Trophoblast cell (in vitro differentiated cells and primary cell): Measurements from ENCODE around the gene CAVIN3.

Experiments
- DNase-seq, 2 donors: peaks; one replicate each; pipeline ENCODE4 v3.0.0-alpha.2; 2016
- H2AFZ ChIP-seq: 2 replicates; pipeline ENCODE4 v1.6.1; 2013; ENCODE audit warnings: low read length, moderate library complexity, mild to moderate bottlenecking; ENCODE audit not compliant: insufficient read depth, poor library complexity
- H2AK5ac ChIP-seq: 2 replicates; pipeline ENCODE4 v1.6.1; 2013; ENCODE audit warnings: mild to moderate bottlenecking, low read length
- H2BK120ac ChIP-seq: 2 replicates; pipeline ENCODE4 v1.6.1; 2013; ENCODE audit warnings: low read length, mild to moderate bottlenecking, moderate library complexity; ENCODE audit not compliant: insufficient read depth, poor library complexity
- H2BK12ac ChIP-seq: 2 replicates; pipeline ENCODE4 v1.6.1; 2013; ENCODE audit warnings: mild to moderate bottlenecking, low read length, moderate library complexity
- H2BK5ac ChIP-seq: 2 replicates; pipeline ENCODE4 v1.6.1; 2013; ENCODE audit warnings: low read length, low read depth, moderate library complexity, mild to moderate bottlenecking; ENCODE audit not compliant: poor library complexity
- H3K14ac ChIP-seq: 2 replicates; pipeline ENCODE4 v1.6.1; 2013; ENCODE audit warnings: mild to moderate bottlenecking, low read length
- H3K18ac ChIP-seq: 2 replicates; pipeline ENCODE4 v1.6.1; 2013; ENCODE audit warnings: mild to moderate bottlenecking, low read length
- H3K23ac ChIP-seq: 2 replicates; pipeline ENCODE4 v1.6.1; 2013; ENCODE audit warnings: low read length
- H3K27ac ChIP-seq: 2 replicates; pipeline ENCODE4 v1.5.1; 2013; ENCODE audit warnings: low read depth, mild to moderate bottlenecking, inconsistent platforms, low read length, moderate library complexity
- H3K27me3 ChIP-seq: 2 replicates; pipeline ENCODE4 v1.6.1; 2013; ENCODE audit warnings: inconsistent platforms, mild to moderate bottlenecking, low read length, moderate library complexity; ENCODE audit not compliant: insufficient read depth
- H3K36me3 ChIP-seq, 2 experiments: 1 replicate in 1 of 2; 2 replicates in 1 of 2; pipeline ENCODE4 v1.6.1; 2013; ENCODE audit warnings: low read length in 2 of 2, mild to moderate bottlenecking in 2 of 2, moderate library complexity in 1 of 2; ENCODE audit not compliant: insufficient read depth in 2 of 2, control insufficient read depth in 1 of 2
- H3K4ac ChIP-seq: 2 replicates; pipeline ENCODE4 v1.6.1; 2013; ENCODE audit warnings: low read depth, mild to moderate bottlenecking, low read length, moderate library complexity
- H3K4me1 ChIP-seq, 2 experiments: 1 replicate in 1 of 2; 2 replicates in 1 of 2; pipeline ENCODE4 v1.6.1; 2013; ENCODE audit warnings: low read length in 2 of 2, mild to moderate bottlenecking in 2 of 2, moderate library complexity in 1 of 2; ENCODE audit not compliant: insufficient read depth in 2 of 2, control insufficient read depth in 1 of 2
- H3K4me2 ChIP-seq: 2 replicates; pipeline ENCODE4 v1.6.1; 2013; ENCODE audit warnings: inconsistent platforms, mild to moderate bottlenecking, low read length, moderate library complexity
- H3K4me3 ChIP-seq: 2 replicates; pipeline ENCODE4 v1.5.1; 2013; ENCODE audit warnings: mild to moderate bottlenecking, low read depth, low read length, inconsistent platforms
- H3K79me1 ChIP-seq: one replicate; pipeline ENCODE4 v1.6.1; 2013; ENCODE audit warnings: low read length
- H3K79me2 ChIP-seq: 2 replicates; pipeline ENCODE4 v1.6.1; 2013; ENCODE audit warnings: low read length, mild to moderate bottlenecking; ENCODE audit not compliant: control insufficient read depth, insufficient read depth, poor library complexity
- H3K9ac ChIP-seq: 2 replicates; pipeline ENCODE4 v1.6.1; 2013; ENCODE audit warnings: mild to moderate bottlenecking, low read length
- H3K9me3 ChIP-seq: 2 replicates; pipeline ENCODE4 v1.6.1; 2013; ENCODE audit warnings: low read depth, mild to moderate bottlenecking, control low read depth, inconsistent platforms, low read length; ENCODE audit not compliant: insufficient read depth
- H4K12ac ChIP-seq: 2 replicates; pipeline ENCODE4 v1.6.1; 2013; ENCODE audit warnings: low read depth, mild to moderate bottlenecking, low read length, moderate library complexity
- H4K8ac ChIP-seq: 2 replicates; pipeline ENCODE4 v1.6.1; 2013; ENCODE audit warnings: low read depth, mild to moderate bottlenecking, low read length, moderate library complexity
- H4K91ac ChIP-seq: one replicate; pipeline ENCODE4 v1.6.1; 2013; ENCODE audit warnings: low read depth, mild to moderate bottlenecking, low read length, moderate library complexity
- WGBS: extraction: QIAGEN DNeasy Blood & Tissue Kit; methylation state at CpG from one replicate; pipeline ENCODE4 v1.1.7; 2013; ENCODE audit warnings: missing lambda C conversion rate; ENCODE audit not compliant: insufficient read length, insufficient coverage; ENCODE audit errors: extremely low coverage; 5-methylcytosine and 5-hydroxymethylcytosine counted together

Gene CAVIN3

DNA sequence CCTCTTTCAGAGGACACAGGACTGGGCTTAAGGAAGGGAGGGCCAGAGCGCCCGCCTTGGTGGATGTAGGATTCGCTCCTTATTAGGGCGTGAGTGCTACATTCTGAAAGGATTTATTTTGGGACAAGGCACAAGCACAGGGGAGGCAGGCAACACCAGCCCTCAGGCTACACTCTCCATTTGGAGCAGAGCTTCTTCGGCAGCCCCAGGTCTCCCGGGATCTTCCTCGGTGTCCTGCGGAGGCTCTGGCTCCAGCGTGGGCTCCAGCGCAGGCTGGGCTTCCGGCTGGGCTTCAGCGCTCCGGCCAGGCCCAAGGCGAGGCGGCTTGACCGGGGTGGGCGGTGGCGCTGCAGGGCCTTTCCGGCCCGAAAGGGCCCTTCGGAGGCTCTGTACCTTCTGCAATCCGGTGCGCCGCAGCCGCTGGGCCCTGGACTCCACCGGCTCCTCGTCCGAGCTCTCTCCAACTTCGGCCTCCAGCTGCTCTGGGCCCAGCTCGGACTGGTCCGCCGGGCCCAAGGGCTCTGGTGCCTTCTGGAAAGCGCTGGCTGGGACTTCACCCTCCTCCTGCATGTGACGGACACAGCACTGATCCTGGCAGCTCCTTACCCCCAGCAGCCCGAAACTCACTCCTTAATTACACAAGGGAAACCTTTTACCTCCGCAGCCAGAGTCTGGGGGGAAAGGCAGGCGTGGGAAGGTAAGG, 1.1 kb downstream of the CAVIN3 start:
- Histone ChIP-seq H3K18ac (peak overlapping the region; percentile 81), H3K9me3 (no peaks in the 10 kb centered on the region), H3K79me1 (peaks cover 17% of the 10 kb centered on the region), H3K23ac (no peak overlapping the region), H2AK5ac (peak overlapping the region; percentile 16), H2BK120ac (peak overlapping the region; percentile 48), H3K4me3 (peak overlapping the region; percentile 80), H3K27ac (peak overlapping the region; percentile 68), H4K12ac (peak overlapping the region; percentile 50), H3K79me2 (peaks cover 11% of the 10 kb centered on the region), H3K9ac (peak overlapping the region; percentile 34), H3K4me1 (peaks cover 10 to 19% of the 10 kb centered on the region in 2 experiments), H2AFZ (peak overlapping the region; percentile 21), H3K4me2 (peak overlapping the region; percentile 83), H4K91ac (peak overlapping the region; percentile 93), H3K27me3 (no peaks in the 10 kb centered on the region), H4K8ac (peak overlapping the region; percentile 89), H3K36me3 (no peaks in the 10 kb centered on the region), H2BK5ac (peak overlapping the region; percentile 35), H2BK12ac (no peak overlapping the region), H3K14ac (peak overlapping the region; percentile 71), H3K4ac (peak overlapping the region; percentile 11)
- WGBS = no CpG with 5 or more reads among the region's 37 CpGs
- peak; percentile 7 to 35 for DNase-seq

DNA sequence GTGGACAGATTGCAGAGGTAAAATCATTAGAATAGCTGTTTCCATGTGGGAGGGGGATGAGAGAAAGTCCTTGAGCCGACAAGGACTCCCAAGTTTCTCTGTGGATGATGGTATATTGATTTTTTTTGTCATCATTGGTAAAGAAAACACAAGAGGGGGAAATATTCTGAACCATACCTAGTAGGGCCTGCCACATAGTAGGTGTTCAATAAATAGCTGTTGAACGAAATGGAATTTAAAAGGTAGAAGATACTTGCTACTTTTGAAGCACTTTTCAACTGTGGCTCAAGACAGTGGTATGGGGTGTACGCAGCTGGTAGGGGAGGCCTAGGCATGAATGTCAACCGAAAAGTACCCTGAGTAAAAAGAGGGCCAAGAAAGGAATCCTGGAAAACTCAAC, 2.1 kb downstream of the CAVIN3 start:
- Histone ChIP-seq H2BK5ac (no peak overlapping the region), H2AFZ (no peak overlapping the region), H3K4me1 (peaks cover 10 to 19% of the 10 kb centered on the region in 2 experiments), H3K14ac (no peak overlapping the region), H3K79me2 (peaks cover 11% of the 10 kb centered on the region), H3K27me3 (no peaks in the 10 kb centered on the region), H3K79me1 (peaks cover 17% of the 10 kb centered on the region), H2BK12ac (no peak overlapping the region), H2BK120ac (no peak overlapping the region), H3K23ac (no peak overlapping the region), H3K36me3 (no peaks in the 10 kb centered on the region), H4K8ac (no peak overlapping the region), H4K12ac (no peak overlapping the region), H3K18ac (no peak overlapping the region), H3K9me3 (no peaks in the 10 kb centered on the region), H3K9ac (no peak overlapping the region), H3K27ac (no peak overlapping the region), H4K91ac (no peak overlapping the region), H3K4me2 (no peak overlapping the region), H3K4ac (no peak overlapping the region), H2AK5ac (no peak overlapping the region), H3K4me3 (no peak overlapping the region)
- DNase-seq = no peak
- WGBS = no CpG with 5 or more reads among the region's 4 CpGs

DNA sequence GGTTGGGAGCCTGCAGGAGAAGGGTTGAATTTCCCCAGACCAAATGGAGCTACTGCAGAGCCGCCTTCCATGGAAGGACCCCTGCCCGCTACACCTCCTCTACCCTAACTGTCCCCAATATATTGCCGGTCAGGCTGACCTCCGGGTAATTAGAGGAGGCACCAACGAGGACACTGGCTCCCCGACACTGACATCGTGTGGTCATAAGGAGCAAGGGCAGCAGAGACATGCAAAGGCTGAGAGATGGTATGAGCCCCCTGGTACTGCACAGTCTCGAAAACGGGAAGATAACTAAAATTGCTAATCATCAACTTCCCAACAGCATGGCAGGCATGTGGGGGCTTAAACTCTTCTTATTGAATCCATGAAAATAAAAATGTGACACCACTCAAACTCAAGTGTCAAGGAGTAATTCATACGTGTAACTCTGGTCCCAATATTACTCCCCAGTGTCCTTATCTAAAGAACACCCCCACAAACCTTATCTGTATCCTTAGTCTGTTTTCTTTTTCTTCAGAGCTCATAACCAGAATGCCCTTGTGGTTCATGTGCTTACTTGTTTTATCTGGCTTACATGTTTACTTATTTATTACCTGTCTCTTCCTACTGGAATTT, 4.4 kb downstream of the CAVIN3 start:
- H3K4ac ChIP-seq = no peak overlapping the region
- H3K14ac ChIP-seq = no peak overlapping the region
- H3K79me1 ChIP-seq = peaks cover 17% of the 10 kb centered on the region
- peak overlapping the region; percentile 7 for H3K4me2 ChIP-seq
- no peak overlapping the region for H2BK5ac ChIP-seq
- H3K4me3 ChIP-seq = no peak overlapping the region
- H2BK12ac ChIP-seq = no peak overlapping the region
- H2AK5ac ChIP-seq = no peak overlapping the region
- no CpG with 5 or more reads among the region's 10 CpGs for WGBS
- DNase-seq = peak; percentile 54 to 77
- H2BK120ac ChIP-seq = no peak overlapping the region
- no peak overlapping the region for H3K23ac ChIP-seq
- no peak overlapping the region for H2AFZ ChIP-seq
- H3K4me1 ChIP-seq = peaks cover 5 to 14% of the 10 kb centered on the region in 2 experiments
- no peak overlapping the region for H4K91ac ChIP-seq
- H4K8ac ChIP-seq = no peak overlapping the region
- H3K18ac ChIP-seq = no peak overlapping the region
- no peak overlapping the region for H3K27ac ChIP-seq
- H3K27me3 ChIP-seq = no peaks in the 10 kb centered on the region
- H3K9ac ChIP-seq = no peak overlapping the region
- H4K12ac ChIP-seq = no peak overlapping the region
- no peaks in the 10 kb centered on the region for H3K9me3 ChIP-seq
- H3K79me2 ChIP-seq = peaks cover 11% of the 10 kb centered on the region
- H3K36me3 ChIP-seq = no peaks in the 10 kb centered on the region

DNA sequence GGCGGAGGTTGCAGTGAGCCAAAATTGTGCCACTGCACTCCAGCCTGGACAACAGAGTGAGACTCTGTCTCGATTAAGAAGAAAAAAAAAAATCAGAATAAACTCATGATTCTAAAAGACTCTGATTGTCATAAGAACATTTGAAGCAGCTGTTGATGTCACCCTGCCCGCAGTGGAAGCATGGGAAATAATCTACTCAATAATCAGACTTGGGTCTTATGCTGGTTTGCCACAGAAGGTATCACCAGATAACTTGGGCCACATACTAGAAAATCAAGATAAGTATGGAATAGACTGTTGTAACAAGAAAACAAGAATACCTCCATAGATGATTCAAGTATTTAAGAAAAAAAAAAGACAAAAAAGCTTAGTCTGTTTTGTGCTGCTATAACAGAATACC, 8.2 kb downstream of the CAVIN3 start:
- Histone ChIP-seq H3K79me2 (no peaks in the 10 kb centered on the region), H3K9ac (no peak overlapping the region), H3K36me3 (no peaks in the 10 kb centered on the region), H2AK5ac (no peak overlapping the region), H2BK12ac (no peak overlapping the region), H4K91ac (no peak overlapping the region), H2BK5ac (no peak overlapping the region), H3K27ac (no peak overlapping the region), H3K14ac (no peak overlapping the region), H4K12ac (no peak overlapping the region), H3K4me3 (no peak overlapping the region), H3K9me3 (no peaks in the 10 kb centered on the region), H3K79me1 (no peaks in the 10 kb centered on the region), H3K18ac (no peak overlapping the region), H2AFZ (no peak overlapping the region), H4K8ac (no peak overlapping the region), H3K27me3 (no peaks in the 10 kb centered on the region), H3K4me2 (no peak overlapping the region), H3K4ac (no peak overlapping the region), H3K23ac (no peak overlapping the region), H2BK120ac (no peak overlapping the region), H3K4me1 (no peaks in the 10 kb centered on the region)
- WGBS = no CpG with 5 or more reads among the region's 3 CpGs
- DNase-seq = peak; percentile 66 to 89
